ENCODE measurements around the gene BCKDK. TPM values are rescaled to one million over a fixed set of nuclear protein-coding genes. Genes with fewer than 3 reads are reported as not detected.

Gene BCKDK
- total RNA-seq, 2 experiments from 2014 or later = 38.5 to 40.5 TPM

DNA sequence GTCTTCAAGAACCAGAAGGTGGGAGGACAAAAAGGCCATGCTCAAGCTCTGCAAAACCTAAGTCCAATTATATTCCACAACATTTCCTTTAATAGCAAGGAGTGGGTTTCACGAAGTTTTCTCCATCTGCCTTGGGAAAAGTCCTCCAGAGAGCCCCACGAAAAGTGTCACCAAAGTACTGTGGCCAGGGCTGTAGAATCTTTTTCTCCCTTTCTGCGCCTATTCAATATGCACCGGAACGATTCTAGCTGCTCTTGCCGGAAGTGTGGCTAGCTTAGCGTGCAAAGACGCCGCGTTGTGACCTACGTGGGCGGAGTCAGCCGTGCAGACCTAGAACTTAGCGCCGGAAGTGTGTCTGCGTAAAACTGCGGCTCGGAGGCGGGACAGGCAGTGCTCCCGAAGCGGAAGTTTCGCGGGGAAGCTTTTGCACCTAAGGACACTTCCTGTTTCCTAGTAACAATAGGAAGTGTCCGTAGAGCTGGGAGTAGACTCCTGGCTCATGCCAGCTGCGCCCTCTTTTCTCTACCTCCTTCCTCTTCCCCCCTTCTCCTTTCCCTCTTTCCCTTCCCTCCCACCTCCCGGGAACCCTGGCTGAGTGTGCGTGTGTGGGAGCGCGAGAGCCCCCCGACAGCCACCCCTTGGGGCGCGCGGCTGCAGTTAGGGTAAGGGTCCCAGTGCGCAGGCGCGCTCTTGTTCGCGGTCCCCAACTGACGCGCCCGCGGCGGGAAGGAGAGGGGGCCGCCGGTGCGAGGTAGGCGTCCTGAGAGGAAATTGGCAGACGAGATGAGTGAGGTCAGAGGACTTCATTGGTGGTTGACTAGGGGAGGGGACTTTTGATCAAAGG is 34.0 kb upstream of the BCKDK start, which contains the start of the genes ZNF646 and ZNF668:
Gene ZNF646 (plus strand): TSS at position 453 of the 844 bp plus-strand sequence. CDS start 1,903 bp downstream, outside the sequence.
Gene ZNF668 (minus strand): TSS at position 271 of the 844 bp plus-strand sequence. CDS start 9,781 bp downstream, outside the sequence.
- Mint-ChIP-seq H3K36me3 (peaks cover 14% of the 10 kb centered on the region), H3K27me3 (no peaks in the 10 kb centered on the region), H3K4me3 (peak within 1 kb of the TSS; percentile 98), H3K9me3 (no peaks in the 10 kb centered on the region), H3K4me1 (ENCODE audit: low read depth) (peaks cover 30% of the 10 kb centered on the region), H3K27ac (peak within 1 kb of the TSS; percentile 97)
- POLR2A ChIA-PET = interaction anchor here (0.6 to 2.4 kb wide), 15 partner anchors 10 to 796 kb away, joined by 3 to 23 read pairs (median 5); partner anchors contain the start of genes ARMC5, FUS, KAT8 and SETD1A
- peak; percentile 99 for DNase-seq
- CTCF ChIA-PET = interaction anchor here (0.6 to 3.4 kb wide), 6 partner anchors 24 to 140 kb away, joined by 3 to 22 read pairs (median 7); partner anchors contain the start of genes HSD3B7 and KAT8
- intact Hi-C loops (cut with micrococcal nuclease) = loop anchor here (1.0 to 2.0 kb wide), 10 partner anchors 20 to 795 kb away; partner anchors contain the start of genes ARMC5, FUS, KAT8 and SETD1A

- ChIA-PET CTCF (interaction anchor here (1.9 to 2.4 kb wide), 2 partner anchors 68 to 121 kb away, joined by 9 to 22 read pairs; no protein-coding TSS in a partner anchor), POLR2A (interaction anchor here (0.6 to 2.4 kb wide), 10 partner anchors 10 to 117 kb away, joined by 3 to 23 read pairs (median 6); partner anchors contain the start of genes FUS, KAT8, SETD1A and STX4)
- Mint-ChIP-seq H3K36me3 (peaks cover 17% of the 10 kb centered on the region), H3K4me1 (ENCODE audit: low read depth) (peaks cover 27% of the 10 kb centered on the region), H3K4me3 (peak overlapping the region; percentile 89), H3K9me3 (no peaks in the 10 kb centered on the region), H3K27ac (peak overlapping the region; percentile 92), H3K27me3 (no peaks in the 10 kb centered on the region)
- intact Hi-C loops (cut with micrococcal nuclease) = loop anchor here (1.0 to 2.0 kb wide), 10 partner anchors 20 to 794 kb away; partner anchors contain the start of genes ARMC5, FUS, KAT8 and SETD1A
- DNase-seq = no peak
Observed at GRCh38 chr16:31074814-31075183, 33.4 kb upstream of the BCKDK start.

GRCh38 chr16:31076319-31076718 is 31.9 kb upstream of the BCKDK start:
- Mint-ChIP-seq H3K27me3 (no peaks in the 10 kb centered on the region), H3K27ac (no peak overlapping the region), H3K36me3 (peaks cover 22% of the 10 kb centered on the region), H3K9me3 (no peaks in the 10 kb centered on the region), H3K4me3 (no peak overlapping the region), H3K4me1 (ENCODE audit: low read depth) (peaks cover 31% of the 10 kb centered on the region)
- DNase-seq = no peak
- ChIA-PET POLR2A (no interaction called here), CTCF (interaction anchor here (0.8 kb wide), 1 partner anchor 66 kb away, joined by 3 read pairs; no protein-coding TSS in a partner anchor)
- intact Hi-C loops (cut with micrococcal nuclease) = no loop called here

GRCh38 chr16:31077024-31077423 is 31.2 kb upstream of the BCKDK start:
- Mint-ChIP-seq H3K4me1 (ENCODE audit: low read depth) (peaks cover 25% of the 10 kb centered on the region), H3K9me3 (no peaks in the 10 kb centered on the region), H3K4me3 (no peak overlapping the region), H3K27me3 (no peaks in the 10 kb centered on the region), H3K36me3 (peaks cover 22% of the 10 kb centered on the region), H3K27ac (no peak overlapping the region)
- intact Hi-C loops (cut with micrococcal nuclease) = no loop called here
- CTCF ChIA-PET = no interaction called here
- POLR2A ChIA-PET = no interaction called here
- no peak for DNase-seq

DNA sequence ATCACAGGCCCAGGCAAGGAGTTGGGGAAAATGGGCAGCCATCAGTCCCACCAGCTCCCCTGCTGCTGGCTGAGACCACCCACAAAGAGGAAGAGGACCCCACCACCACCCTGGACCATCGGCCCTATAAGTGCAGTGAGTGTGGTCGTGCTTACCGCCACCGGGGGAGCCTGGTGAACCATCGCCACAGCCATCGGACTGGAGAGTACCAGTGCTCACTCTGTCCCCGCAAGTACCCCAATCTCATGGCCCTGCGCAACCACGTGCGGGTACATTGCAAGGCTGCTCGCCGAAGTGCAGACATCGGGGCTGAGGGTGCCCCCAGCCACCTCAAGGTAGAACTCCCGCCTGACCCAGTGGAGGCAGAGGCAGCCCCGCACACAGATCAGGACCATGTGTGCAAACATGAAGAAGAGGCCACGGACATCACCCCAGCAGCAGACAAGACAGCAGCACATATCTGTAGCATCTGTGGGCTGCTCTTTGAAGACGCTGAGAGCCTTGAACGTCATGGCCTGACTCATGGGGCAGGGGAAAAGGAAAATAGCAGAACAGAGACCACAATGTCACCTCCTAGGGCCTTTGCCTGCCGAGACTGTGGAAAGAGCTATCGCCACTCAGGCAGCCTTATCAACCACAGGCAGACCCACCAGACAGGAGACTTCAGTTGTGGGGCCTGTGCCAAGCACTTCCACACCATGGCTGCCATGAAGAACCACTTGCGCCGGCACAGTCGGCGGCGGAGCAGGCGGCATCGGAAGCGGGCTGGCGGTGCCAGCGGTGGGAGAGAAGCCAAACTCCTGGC is 30.4 kb upstream of the BCKDK start:
- Mint-ChIP-seq H3K9me3 (no peaks in the 10 kb centered on the region), H3K4me3 (no peak overlapping the region), H3K27ac (no peak overlapping the region), H3K36me3 (peaks cover 23% of the 10 kb centered on the region), H3K4me1 (ENCODE audit: low read depth) (peaks cover 22% of the 10 kb centered on the region), H3K27me3 (no peaks in the 10 kb centered on the region)
- DNase-seq = no peak
- ChIA-PET CTCF (no interaction called here), POLR2A (no interaction called here)
- intact Hi-C loops (cut with micrococcal nuclease) = no loop called here

DNA sequence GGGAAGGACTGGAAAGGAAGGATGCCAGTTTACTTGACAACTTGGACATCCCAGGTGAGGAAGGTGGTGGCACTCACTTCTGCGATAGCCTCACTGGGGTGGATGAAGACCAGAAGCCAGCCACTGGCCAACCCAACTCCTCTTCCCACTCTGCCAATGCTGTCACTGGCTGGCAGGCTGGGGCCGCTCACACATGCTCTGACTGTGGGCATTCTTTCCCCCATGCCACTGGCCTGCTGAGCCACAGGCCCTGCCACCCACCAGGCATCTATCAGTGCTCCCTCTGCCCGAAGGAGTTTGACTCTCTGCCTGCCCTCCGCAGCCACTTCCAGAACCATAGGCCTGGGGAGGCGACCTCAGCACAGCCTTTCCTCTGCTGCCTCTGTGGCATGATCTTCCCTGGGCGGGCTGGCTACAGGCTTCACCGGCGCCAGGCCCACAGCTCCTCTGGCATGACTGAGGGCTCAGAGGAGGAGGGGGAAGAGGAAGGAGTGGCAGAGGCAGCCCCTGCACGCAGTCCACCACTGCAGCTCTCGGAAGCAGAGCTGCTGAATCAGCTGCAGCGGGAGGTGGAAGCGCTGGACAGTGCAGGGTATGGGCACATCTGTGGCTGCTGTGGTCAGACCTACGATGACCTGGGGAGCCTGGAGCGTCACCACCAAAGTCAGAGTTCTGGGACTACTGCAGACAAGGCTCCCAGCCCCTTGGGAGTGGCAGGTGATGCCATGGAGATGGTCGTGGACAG is 29.4 kb upstream of the BCKDK start:
- Mint-ChIP-seq H3K4me3 (no peak overlapping the region), H3K9me3 (no peaks in the 10 kb centered on the region), H3K27ac (peak overlapping the region; percentile 13), H3K36me3 (peaks cover 26% of the 10 kb centered on the region), H3K4me1 (ENCODE audit: low read depth) (peaks cover 22% of the 10 kb centered on the region), H3K27me3 (no peaks in the 10 kb centered on the region)
- POLR2A ChIA-PET = no interaction called here
- no peak for DNase-seq
- CTCF ChIA-PET = no interaction called here
- intact Hi-C loops (cut with micrococcal nuclease) = no loop called here

GRCh38 chr16:31079342-31079944 is 28.7 kb upstream of the BCKDK start:
- no peak overlapping the region for H3K27ac Mint-ChIP-seq
- no peak for DNase-seq
- H3K36me3 Mint-ChIP-seq = peaks cover 26% of the 10 kb centered on the region
- intact Hi-C loops (cut with micrococcal nuclease) = no loop called here
- no peak overlapping the region for H3K4me3 Mint-ChIP-seq
- H3K4me1 Mint-ChIP-seq (ENCODE audit: low read depth) = peaks cover 22% of the 10 kb centered on the region
- ChIA-PET POLR2A (interaction anchor here (1.0 kb wide), 1 partner anchor 15 kb away, joined by 3 read pairs; no protein-coding TSS in a partner anchor), CTCF (no interaction called here)
- H3K9me3 Mint-ChIP-seq = no peaks in the 10 kb centered on the region
- H3K27me3 Mint-ChIP-seq = no peaks in the 10 kb centered on the region

GRCh38 chr16:31080035-31080629 is 28.1 kb upstream of the BCKDK start:
- Mint-ChIP-seq H3K27me3 (no peaks in the 10 kb centered on the region), H3K4me1 (ENCODE audit: low read depth) (peaks cover 15% of the 10 kb centered on the region), H3K9me3 (no peaks in the 10 kb centered on the region), H3K27ac (no peak overlapping the region), H3K36me3 (peaks cover 26% of the 10 kb centered on the region), H3K4me3 (no peak overlapping the region)
- ChIA-PET POLR2A (interaction anchor here (1.0 kb wide), 1 partner anchor 14 kb away, joined by 3 read pairs; no protein-coding TSS in a partner anchor), CTCF (no interaction called here)
- intact Hi-C loops (cut with micrococcal nuclease) = no loop called here
- no peak for DNase-seq

GRCh38 chr16:31080756-31081419 is 27.3 kb upstream of the BCKDK start:
- Mint-ChIP-seq H3K4me1 (ENCODE audit: low read depth) (peaks cover 12% of the 10 kb centered on the region), H3K4me3 (no peak overlapping the region), H3K27me3 (no peaks in the 10 kb centered on the region), H3K9me3 (no peaks in the 10 kb centered on the region), H3K27ac (no peak overlapping the region), H3K36me3 (peaks cover 26% of the 10 kb centered on the region)
- POLR2A ChIA-PET = interaction anchor here (1.0 kb wide), 1 partner anchor 13 kb away, joined by 3 read pairs; no protein-coding TSS in a partner anchor
- DNase-seq = no peak
- intact Hi-C loops (cut with micrococcal nuclease) = no loop called here
- CTCF ChIA-PET = no interaction called here

DNA sequence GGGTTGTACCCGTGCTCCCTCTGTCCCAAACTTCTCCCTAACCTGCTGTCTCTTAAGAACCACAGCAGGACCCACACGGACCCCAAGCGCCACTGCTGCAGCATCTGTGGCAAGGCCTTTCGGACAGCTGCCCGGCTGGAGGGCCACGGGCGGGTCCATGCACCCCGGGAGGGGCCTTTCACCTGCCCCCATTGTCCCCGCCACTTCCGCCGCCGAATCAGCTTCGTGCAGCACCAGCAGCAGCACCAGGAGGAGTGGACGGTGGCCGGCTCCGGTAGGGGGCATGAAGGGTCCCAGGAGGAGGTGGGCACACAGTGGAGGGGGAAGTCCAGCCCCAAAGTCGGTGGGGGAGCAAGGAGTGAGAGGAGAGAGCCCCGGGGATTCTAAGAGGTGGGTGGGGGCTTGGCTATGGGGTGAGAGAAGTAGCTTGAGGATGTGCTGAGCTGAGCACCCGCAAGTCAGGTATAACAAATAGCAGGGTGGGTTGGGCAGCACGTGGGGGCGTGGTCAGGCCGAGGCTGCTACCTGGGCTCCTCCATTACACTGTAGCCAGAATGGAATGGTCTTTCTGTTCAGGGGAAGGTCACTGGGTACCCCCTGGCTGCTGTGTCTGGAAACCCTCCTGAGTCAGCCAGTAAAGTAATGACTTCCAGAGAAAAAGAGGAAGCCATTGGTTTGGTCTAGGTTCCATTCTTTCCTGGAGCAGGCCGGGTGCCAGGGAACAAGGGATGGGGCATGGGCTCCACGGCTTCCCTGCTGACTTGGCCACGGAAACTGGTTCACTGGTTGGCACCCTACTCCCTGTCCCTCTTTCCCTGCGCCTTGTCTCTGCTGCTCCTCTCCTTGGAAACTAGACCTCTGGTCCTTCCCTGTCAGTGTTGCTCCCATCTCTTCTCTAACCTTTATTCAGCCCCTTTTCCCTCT is 26.5 kb upstream of the BCKDK start:
- intact Hi-C loops (cut with micrococcal nuclease) = no loop called here
- POLR2A ChIA-PET = interaction anchor here (1.4 kb wide), 1 partner anchor 12 kb away, joined by 4 read pairs; no protein-coding TSS in a partner anchor
- no peak for DNase-seq
- no peaks in the 10 kb centered on the region for H3K27me3 Mint-ChIP-seq
- H3K4me1 Mint-ChIP-seq (ENCODE audit: low read depth) = peaks cover 6% of the 10 kb centered on the region
- H3K27ac Mint-ChIP-seq = no peak overlapping the region
- peaks cover 26% of the 10 kb centered on the region for H3K36me3 Mint-ChIP-seq
- no peak overlapping the region for H3K4me3 Mint-ChIP-seq
- CTCF ChIA-PET = no interaction called here
- no peaks in the 10 kb centered on the region for H3K9me3 Mint-ChIP-seq

Data from activated CD4-positive, alpha-beta memory T cell treated with anti-CD3 and anti-CD28 coated beads for 36 hours (primary cell).